Thyroid gland (tissue), 4 donors: ENCODE data around the gene ATAT1. TPM values are rescaled to one million over a fixed set of nuclear protein-coding genes. Genes with fewer than 3 reads are reported as not detected.

Source experiments
- DNase-seq, 2 donors: peaks; one replicate each; pipeline ENCODE4 v3.0.0-alpha.2; 2019
- H3K27ac ChIP-seq, 3 donors: fragments of 200-600 bp; sonication (generic); 1 replicate in 2 of 3; 2 replicates in 1 of 3; pipeline ENCODE4 v1.5.1; 2016 to 2019; ENCODE audit warnings: mild to moderate bottlenecking in 1 of 3, moderate library complexity in 1 of 3
- H3K27me3 ChIP-seq: fragments of 200-600 bp; sonication (generic); one replicate; pipeline ENCODE4 v1.5.1; 2019
- H3K36me3 ChIP-seq, 2 donors: fragments of 200-600 bp; sonication (generic); one replicate each; pipeline ENCODE4 v1.5.1; 2016 to 2019
- H3K4me1 ChIP-seq, 2 donors: fragments of 200-600 bp; sonication (generic); one replicate each; pipeline ENCODE4 v1.5.1; 2017 to 2019
- H3K4me3 ChIP-seq, 3 donors: fragments of 200-600 bp; sonication (generic); replicated peaks in 1 of 3; 1 replicate in 2 of 3; 2 replicates in 1 of 3; pipeline ENCODE4 v1.5.1; 2016; ENCODE audit warnings: mild to moderate bottlenecking in 1 of 3
- H3K9me3 ChIP-seq: fragments of 200-600 bp; sonication (generic); one replicate; pipeline ENCODE4 v1.5.1; 2017
- POLR2A ChIP-seq, 2 donors: fragments of 450-650 bp; IDR thresholded peaks; one replicate each; pipeline ENCODE4 v1.6.1; 2017; ENCODE audit warnings: antibody characterized with exemption in 2 of 2, mild to moderate bottlenecking in 2 of 2, moderate library complexity in 1 of 2
- WGBS, 2 donors: methylation state at CpG; one replicate each; pipeline ENCODE4 v1.1.5; 2017; 5-methylcytosine and 5-hydroxymethylcytosine counted together
- intact Hi-C: fragments of 100-400 bp; cut with DNase I; formaldehyde crosslinking; loops from one replicate; pipeline ENCODE4 v1.15.1; 2023
- total RNA-seq, 4 donors: library from RNA; depleted of rRNA; stranded (reverse); fragments of >200 nt; gene quantifications; one replicate each; pipeline ENCODE4 v1.2.3, GENCODE V29; 2016
- TF ChIP-seq, protein P1 (sequence below), 6 experiments: fragments of 200-600 bp in 3 of 6; fragments of 450-650 bp in 3 of 6; sonication (generic) in 3 of 6; IDR thresholded peaks; one replicate each; pipeline ENCODE4 v1.5.1; 2016 to 2019; ENCODE audit warnings: antibody characterized with exemption in 6 of 6, mild to moderate bottlenecking in 2 of 6, inconsistent platforms in 1 of 6, moderate library complexity in 1 of 6

The ATAT1 gene
- total RNA-seq, 4 donors from 2014 or later = 3.8 to 7.6 (median 6.1) TPM

DNA sequence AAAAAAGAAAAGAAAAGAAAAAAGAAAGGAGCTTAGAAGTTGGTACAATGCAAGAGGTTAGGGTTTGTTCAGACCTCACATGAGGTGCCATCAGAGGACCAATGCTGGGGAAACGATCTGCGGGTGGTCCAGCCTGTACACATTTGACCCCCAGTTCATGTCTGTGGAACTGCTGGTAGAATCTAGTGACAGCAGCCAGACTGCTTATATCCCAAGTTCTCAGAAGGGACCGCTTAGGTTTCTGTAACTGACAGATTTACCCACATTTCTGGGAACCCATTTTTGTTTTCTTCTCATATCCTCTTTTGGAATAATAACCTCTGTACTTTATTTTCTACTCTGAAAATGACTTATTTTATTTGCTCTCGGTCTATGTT, 55.1 kb downstream of the ATAT1 start:
- TF ChIP-seq, protein P1, sequence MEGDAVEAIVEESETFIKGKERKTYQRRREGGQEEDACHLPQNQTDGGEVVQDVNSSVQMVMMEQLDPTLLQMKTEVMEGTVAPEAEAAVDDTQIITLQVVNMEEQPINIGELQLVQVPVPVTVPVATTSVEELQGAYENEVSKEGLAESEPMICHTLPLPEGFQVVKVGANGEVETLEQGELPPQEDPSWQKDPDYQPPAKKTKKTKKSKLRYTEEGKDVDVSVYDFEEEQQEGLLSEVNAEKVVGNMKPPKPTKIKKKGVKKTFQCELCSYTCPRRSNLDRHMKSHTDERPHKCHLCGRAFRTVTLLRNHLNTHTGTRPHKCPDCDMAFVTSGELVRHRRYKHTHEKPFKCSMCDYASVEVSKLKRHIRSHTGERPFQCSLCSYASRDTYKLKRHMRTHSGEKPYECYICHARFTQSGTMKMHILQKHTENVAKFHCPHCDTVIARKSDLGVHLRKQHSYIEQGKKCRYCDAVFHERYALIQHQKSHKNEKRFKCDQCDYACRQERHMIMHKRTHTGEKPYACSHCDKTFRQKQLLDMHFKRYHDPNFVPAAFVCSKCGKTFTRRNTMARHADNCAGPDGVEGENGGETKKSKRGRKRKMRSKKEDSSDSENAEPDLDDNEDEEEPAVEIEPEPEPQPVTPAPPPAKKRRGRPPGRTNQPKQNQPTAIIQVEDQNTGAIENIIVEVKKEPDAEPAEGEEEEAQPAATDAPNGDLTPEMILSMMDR (IDR thresholded peaks at IDR 0.05) = no peak
- no peak for TF ChIP-seq POLR2A (IDR thresholded peaks at IDR 0.05)
- H3K4me1 ChIP-seq = peaks cover 10 to 38% of the 10 kb centered on the region in 2 donors
- no peaks in the 10 kb centered on the region for H3K27me3 ChIP-seq
- H3K27ac ChIP-seq = peak overlapping the region in 2 of 3 donors; percentile 93 to 98
- no peaks in the 10 kb centered on the region for H3K9me3 ChIP-seq
- no peak for DNase-seq
- peaks cover 6 to 9% of the 10 kb centered on the region in 2 donors for H3K36me3 ChIP-seq
- H3K4me3 ChIP-seq = no peak overlapping the region
- 61 to 75% methylated on average over 4 of the region's 4 CpGs for WGBS, 2 donors
- intact Hi-C loops = no loop called here

DNA sequence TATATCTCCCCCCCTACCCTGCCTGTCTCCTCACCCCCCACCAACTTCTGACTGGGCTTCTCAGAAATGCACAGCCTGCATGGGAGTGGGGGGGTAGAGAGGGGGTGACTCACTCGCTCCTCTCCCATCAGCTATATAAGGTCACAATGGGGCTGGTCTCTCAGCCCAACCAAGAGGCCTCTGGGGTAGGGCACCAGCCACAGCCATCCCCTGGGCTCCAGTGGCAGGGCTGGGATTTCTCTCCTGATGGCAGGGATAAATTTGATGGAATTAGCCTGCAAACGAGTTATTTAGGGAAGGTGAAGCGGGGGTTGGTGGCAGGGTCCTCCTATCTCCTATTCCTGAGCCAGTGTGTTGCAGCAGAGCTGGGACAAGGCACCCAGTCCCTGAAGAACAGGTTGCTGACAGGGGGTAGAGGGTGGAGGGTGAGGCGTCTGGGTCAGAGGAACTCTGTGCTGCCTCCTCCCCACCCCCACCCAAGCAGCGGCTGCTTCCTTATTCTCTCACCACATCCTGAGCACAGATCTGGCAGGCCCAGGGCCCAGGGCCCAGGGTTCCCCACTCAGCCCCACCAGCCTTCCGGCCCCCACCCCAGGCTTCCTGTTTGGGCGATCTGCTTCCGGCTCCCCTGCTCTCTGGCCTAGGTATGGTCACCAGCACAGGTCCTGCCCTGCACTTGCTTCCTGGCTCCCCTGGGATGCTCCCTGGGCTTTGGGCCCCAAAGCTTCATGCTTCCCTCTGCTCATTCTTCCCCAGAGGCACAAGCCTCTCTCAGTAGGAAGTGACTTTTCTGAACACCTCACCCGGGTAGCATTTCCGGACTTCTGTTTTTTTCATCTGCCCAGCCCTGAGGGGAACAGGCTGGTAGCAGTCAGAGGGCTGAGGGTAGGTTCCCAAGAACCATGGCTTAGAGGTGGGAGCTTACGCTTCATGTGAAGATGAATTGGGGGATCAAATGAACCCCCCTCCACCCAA, 55.8 kb downstream of the ATAT1 start:
- TF ChIP-seq, protein P1 (IDR thresholded peaks at IDR 0.05) = no peak
- peak in 1 of 2 donors; percentile 4 for TF ChIP-seq POLR2A (IDR thresholded peaks at IDR 0.05)

DNA sequence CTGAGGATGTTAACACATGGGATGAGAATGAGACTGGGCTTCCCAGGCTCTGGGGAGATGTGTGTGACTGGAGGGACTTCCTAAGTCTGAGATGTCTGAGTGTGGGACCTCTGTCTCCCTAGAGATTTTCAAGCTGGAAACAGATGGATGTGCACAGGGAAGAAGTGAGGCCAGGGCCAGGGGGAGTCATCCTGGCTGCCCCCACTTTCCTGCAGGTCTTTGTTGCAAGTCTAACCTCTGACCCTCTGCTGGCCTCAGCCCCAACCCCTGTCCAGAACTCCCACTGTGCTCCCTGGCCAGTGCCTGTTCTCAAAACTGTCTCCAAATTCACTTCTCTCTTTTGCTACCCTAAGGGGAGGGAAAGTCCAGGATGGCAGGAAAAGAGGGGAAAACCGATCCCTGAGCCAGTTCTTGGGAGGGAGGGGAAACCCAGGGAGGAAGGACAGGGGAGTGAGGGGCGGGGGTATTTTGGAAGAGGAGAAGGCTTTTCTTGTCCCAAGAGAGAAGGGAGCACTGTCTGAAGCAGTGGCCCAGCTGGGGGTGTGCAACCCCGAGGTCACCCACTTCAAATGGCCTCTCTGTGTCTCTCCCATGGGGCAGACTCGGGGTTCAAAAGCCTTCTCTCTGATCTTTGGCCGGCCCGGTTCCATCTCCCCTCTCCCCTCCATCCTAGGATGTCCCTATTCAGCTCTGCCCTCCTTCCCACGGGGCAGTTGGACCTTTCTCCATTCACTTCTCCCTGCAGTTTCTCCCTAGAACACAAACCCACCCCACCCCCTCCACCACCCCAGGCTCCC, 56.7 kb downstream of the ATAT1 start:
- DNase-seq = no peak
- Histone ChIP-seq H3K4me3 (peak overlapping the region in 2 of 3 donors; percentile 14 to 81), H3K36me3 (no peaks in the 10 kb centered on the region), H3K4me1 (peaks cover 20 to 48% of the 10 kb centered on the region in 2 donors), H3K27me3 (no peaks in the 10 kb centered on the region), H3K9me3 (no peaks in the 10 kb centered on the region), H3K27ac (peak overlapping the region; percentile 60 to 98 (median 93))
- 40 to 42% methylated on average over 7 of the region's 7 CpGs for WGBS, 2 donors
- intact Hi-C loops = no loop called here
- TF ChIP-seq, protein P1 (IDR thresholded peaks at IDR 0.05) = no peak
- TF ChIP-seq POLR2A (IDR thresholded peaks at IDR 0.05) = no peak

More for the DNA sequence above, 55.8 kb downstream of the ATAT1 start:
- 52 to 55% methylated on average over 6 to 11 of the region's 11 CpGs for WGBS, 2 donors
- DNase-seq = peak; percentile 56 to 61
- Histone ChIP-seq H3K36me3 (peaks cover 0 to 3% of the 10 kb centered on the region in 2 donors), H3K4me1 (peaks cover 11 to 38% of the 10 kb centered on the region in 2 donors), H3K27ac (peak overlapping the region; percentile 60 to 98 (median 93)), H3K9me3 (no peaks in the 10 kb centered on the region), H3K27me3 (no peaks in the 10 kb centered on the region), H3K4me3 (peak overlapping the region in 1 of 3 donors; percentile 81)
- intact Hi-C loops = no loop called here

DNA sequence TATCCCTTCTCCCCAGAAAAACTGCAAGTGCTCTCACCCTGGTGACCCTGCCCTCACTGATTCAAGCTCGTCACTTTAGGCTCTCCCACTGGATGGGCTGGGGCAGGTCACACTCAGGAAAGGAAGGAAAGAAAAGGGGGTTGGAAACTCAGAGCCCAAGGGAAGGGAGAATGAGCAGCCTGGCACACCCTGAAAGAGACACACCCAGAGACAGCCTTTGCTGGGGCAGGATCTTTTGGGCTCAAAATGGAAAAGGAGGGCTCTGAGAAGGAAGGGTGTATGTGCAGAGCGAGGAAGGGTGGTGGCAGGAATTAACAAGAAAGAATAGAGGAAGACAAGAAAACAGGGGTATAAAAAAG, 57.3 kb downstream of the ATAT1 start:
- TF ChIP-seq, protein P1 (IDR thresholded peaks at IDR 0.05) = no peak
- no peak for TF ChIP-seq POLR2A (IDR thresholded peaks at IDR 0.05)
- no peaks in the 10 kb centered on the region for H3K9me3 ChIP-seq
- no peaks in the 10 kb centered on the region for H3K27me3 ChIP-seq
- peak overlapping the region in 1 of 3 donors; percentile 81 for H3K4me3 ChIP-seq
- peaks cover 20 to 53% of the 10 kb centered on the region in 2 donors for H3K4me1 ChIP-seq
- peak overlapping the region; percentile 60 to 98 (median 93) for H3K27ac ChIP-seq
- no peaks in the 10 kb centered on the region for H3K36me3 ChIP-seq
- intact Hi-C loops = no loop called here
- no peak for DNase-seq
- 46 to 68% methylated on average over 2 of the region's 2 CpGs for WGBS, 2 donors
